T-cell (primary cell): Measurements from ENCODE around the gene SLC35G1. TPM values are rescaled to one million over a fixed set of nuclear protein-coding genes. Genes with fewer than 3 reads are reported as not detected.
A peak's percentile ranks its signal among the peaks of the same experiment; 100 is the strongest.

Source experiments
- ATAC-seq, 4 experiments: fragments of 200-7000 bp in 3 of 4; fragments of 150-1000 bp in 1 of 4; cut with Tn5 transposase; replicated peaks in 1 of 4; 1 replicate in 3 of 4; 2 replicates in 1 of 4; pipeline ENCODE4 v1.10.0; 2021; ENCODE audit warnings: moderate library complexity in 3 of 4, mild to moderate bottlenecking in 2 of 4, moderate number of reproducible peaks in 1 of 4
- CTCF ChIA-PET, 2 donors: fragments of 300-600 bp; sonication (Branson Sonifier 250); formaldehyde crosslinking; loops; one replicate each; lab custom pipeline; 2022; ENCODE audit warnings: antibody characterized with exemption in 2 of 2; lab: Charles Lee
- POLR2A ChIA-PET, 2 donors: fragments of 300-600 bp; sonication (Branson Sonifier 250); formaldehyde crosslinking; loops; one replicate each; lab custom pipeline; 2022; ENCODE audit warnings: antibody characterized with exemption in 2 of 2; lab: Charles Lee
- DNase-seq, 35 experiments: peaks; one replicate each; pipeline versions ENCODE4 v3.0.0 to v3.0.0-alpha.2; 2013 to 2023
- H3K27ac ChIP-seq: one replicate; pipeline ENCODE4 v1.5.1; 2013; ENCODE audit warnings: low read length
- H3K27me3 ChIP-seq, 2 experiments: replicated peaks in 1 of 2; 1 replicate in 1 of 2; 2 replicates in 1 of 2; pipeline versions ENCODE4 v1.6.1 to v1.7.0; 2013; ENCODE audit warnings: low read length in 1 of 2, mixed read lengths in 1 of 2; ENCODE audit not compliant: control insufficient read depth in 2 of 2, insufficient read depth in 2 of 2; ENCODE audit errors: extremely low read depth in 1 of 2
- H3K36me3 ChIP-seq, 2 donors: 1 replicate in 1 of 2; 2 replicates in 1 of 2; pipeline versions ENCODE4 v1.6.1 to v1.7.0; 2013; ENCODE audit warnings: low read length in 1 of 2; ENCODE audit not compliant: control insufficient read depth in 2 of 2, insufficient read depth in 1 of 2; ENCODE audit errors: extremely low read depth in 1 of 2
- H3K4me1 ChIP-seq, 2 experiments: 1 replicate in 1 of 2; 2 replicates in 1 of 2; pipeline versions ENCODE4 v1.6.1 to v1.7.0; 2013; ENCODE audit warnings: low read length in 2 of 2, mixed read lengths in 1 of 2; ENCODE audit not compliant: insufficient read depth in 2 of 2, control insufficient read depth in 1 of 2; ENCODE audit errors: extremely low read depth in 1 of 2
- H3K4me3 ChIP-seq, 2 donors: 1 replicate in 1 of 2; 2 replicates in 1 of 2; pipeline versions ENCODE4 v1.5.1 to v1.7.0; 2013; ENCODE audit warnings: mild to moderate bottlenecking in 2 of 2, low read length in 1 of 2, moderate library complexity in 1 of 2; ENCODE audit not compliant: control insufficient read depth in 1 of 2; ENCODE audit errors: extremely low read depth in 1 of 2
- H3K9me3 ChIP-seq: 2 replicates; pipeline ENCODE4 v1.7.0; 2013
- H3K27ac Mint-ChIP-seq, 2 donors: one replicate each; pipeline ENCODE4 v1.8.0; 2020 to 2021; ENCODE audit warnings: mild to moderate bottlenecking in 2 of 2, mixed read lengths in 2 of 2
- H3K27me3 Mint-ChIP-seq, 2 donors: one replicate each; pipeline ENCODE4 v1.8.0; 2021 to 2022; ENCODE audit warnings: mixed read lengths in 2 of 2
- H3K36me3 Mint-ChIP-seq: one replicate; pipeline ENCODE4 v1.8.0; 2021; ENCODE audit warnings: mixed read lengths
- H3K4me1 Mint-ChIP-seq, 3 donors: one replicate each; pipeline ENCODE4 v1.8.0; 2020 to 2022; ENCODE audit warnings: mixed read lengths in 3 of 3, mild to moderate bottlenecking in 1 of 3
- H3K4me3 Mint-ChIP-seq, 3 donors: one replicate each; pipeline ENCODE4 v1.8.0; 2020 to 2022; ENCODE audit warnings: mild to moderate bottlenecking in 3 of 3, mixed read lengths in 3 of 3, moderate library complexity in 3 of 3
- H3K9me3 Mint-ChIP-seq, 3 donors: one replicate each; pipeline ENCODE4 v1.8.0; 2020 to 2022; ENCODE audit warnings: mixed read lengths in 3 of 3
- WGBS: methylation state at CpG from one replicate; pipeline ENCODE4 v1.1.5; 2013; ENCODE audit warnings: missing lambda C conversion rate; ENCODE audit not compliant: insufficient coverage; 5-methylcytosine and 5-hydroxymethylcytosine counted together
- total RNA-seq, 35 experiments: library from RNA in 6 of 35; stranded (reverse) in 6 of 35; fragments of 120-200 nt in 1 of 35; gene quantifications; one replicate each; pipeline versions ENCODE4 v1.2.1 to v1.2.4 and lab custom pipeline; 2013 to 2026

Gene SLC35G1
- total RNA-seq, 5 donors from 2014 or later (not counting 1 experiment from before 2014, with no cell fraction given): 4.8 to 6.0 (median 5.3) TPM

- CTCF ChIA-PET: interaction anchor here in 1 of 2 donors (1.0 to 1.7 kb wide), 2 partner anchors 9 to 15 kb away, joined by 3 read pairs; no protein-coding TSS in a partner anchor
- peaks cover 19 to 24% (median 21%) of the 10 kb centered on the region in 3 donors for H3K4me1 Mint-ChIP-seq
- H3K4me3 Mint-ChIP-seq: peak overlapping the region in 1 of 3 donors; percentile 43
- Histone ChIP-seq H3K27ac (no peak overlapping the region), H3K4me3 (no peak overlapping the region), H3K36me3 (no peaks in the 10 kb centered on the region), H3K27me3 (no peaks in the 10 kb centered on the region), H3K4me1 (peaks cover 6 to 10% of the 10 kb centered on the region in 2 experiments), H3K9me3 (no peaks in the 10 kb centered on the region)
- POLR2A ChIA-PET: no interaction called here
- ATAC-seq (no peak), DNase-seq (no peak)
- H3K27me3 Mint-ChIP-seq: no peaks in the 10 kb centered on the region
- WGBS: 93% methylated on average over 5 of the region's 5 CpGs
- H3K27ac Mint-ChIP-seq: no peak overlapping the region
- no peaks in the 10 kb centered on the region for H3K9me3 Mint-ChIP-seq
- H3K36me3 Mint-ChIP-seq: peaks cover 29% of the 10 kb centered on the region
Observed at GRCh38 chr10:93904901-93905300, 11.1 kb downstream of the SLC35G1 start.

- H3K4me1 ChIP-seq: peaks cover 6 to 10% of the 10 kb centered on the region in 2 experiments
- Mint-ChIP-seq H3K4me3 (peak overlapping the region; percentile 17 to 46 (median 26)), H3K36me3 (peaks cover 24% of the 10 kb centered on the region), H3K9me3 (no peaks in the 10 kb centered on the region), H3K27ac (peak overlapping the region; percentile 75 to 80), H3K27me3 (no peaks in the 10 kb centered on the region), H3K4me1 (peaks cover 19 to 24% (median 21%) of the 10 kb centered on the region in 3 donors)
- H3K27me3 ChIP-seq: no peaks in the 10 kb centered on the region
- no peaks in the 10 kb centered on the region for H3K36me3 ChIP-seq
- DNase-seq (peak in 3 of 35 experiments; percentile 14 to 19 (median 19)), ATAC-seq (peak; percentile 40 to 77 (median 68))
- H3K9me3 ChIP-seq: no peaks in the 10 kb centered on the region
- peak overlapping the region in 1 of 2 donors; percentile 27 for H3K4me3 ChIP-seq
- POLR2A ChIA-PET: no interaction called here
- WGBS: 61% methylated on average over 5 of the region's 5 CpGs
- no peak overlapping the region for H3K27ac ChIP-seq
- CTCF ChIA-PET: interaction anchor here in 1 of 2 donors (0.6 to 1.7 kb wide), 2 partner anchors 9 to 14 kb away, joined by 3 read pairs; no protein-coding TSS in a partner anchor
Observed at GRCh38 chr10:93907059-93907458, 13.3 kb downstream of the SLC35G1 start.

GRCh38 chr10:93911866-93912265 lies 18.1 kb downstream of the SLC35G1 start:
- ATAC-seq: no peak
- H3K9me3 ChIP-seq: no peaks in the 10 kb centered on the region
- Mint-ChIP-seq H3K4me3 (no peak overlapping the region), H3K27me3 (no peaks in the 10 kb centered on the region), H3K9me3 (no peaks in the 10 kb centered on the region), H3K4me1 (peaks cover 6 to 11% (median 10%) of the 10 kb centered on the region in 3 donors), H3K36me3 (peaks cover 37% of the 10 kb centered on the region), H3K27ac (no peak overlapping the region)
- POLR2A ChIA-PET: no interaction called here
- H3K4me3 ChIP-seq: no peak overlapping the region
- H3K27ac ChIP-seq: no peak overlapping the region
- H3K4me1 ChIP-seq: peaks cover 2 to 6% of the 10 kb centered on the region in 2 experiments
- WGBS: no CpG with 5 or more reads among the region's 6 CpGs
- no peaks in the 10 kb centered on the region for H3K36me3 ChIP-seq
- CTCF ChIA-PET: interaction anchor here in 1 of 2 donors (0.6 kb wide), 1 partner anchor 74 kb away, joined by 5 read pairs; no protein-coding TSS in a partner anchor
- no peaks in the 10 kb centered on the region for H3K27me3 ChIP-seq
- no peak for DNase-seq

GRCh38 chr10:93912444-93912843 lies 18.7 kb downstream of the SLC35G1 start:
- Histone ChIP-seq H3K9me3 (no peaks in the 10 kb centered on the region), H3K4me1 (peaks cover 0 to under 1% of the 10 kb centered on the region in 2 experiments)
- no CpG with 5 or more reads among the region's 2 CpGs for WGBS

DNA sequence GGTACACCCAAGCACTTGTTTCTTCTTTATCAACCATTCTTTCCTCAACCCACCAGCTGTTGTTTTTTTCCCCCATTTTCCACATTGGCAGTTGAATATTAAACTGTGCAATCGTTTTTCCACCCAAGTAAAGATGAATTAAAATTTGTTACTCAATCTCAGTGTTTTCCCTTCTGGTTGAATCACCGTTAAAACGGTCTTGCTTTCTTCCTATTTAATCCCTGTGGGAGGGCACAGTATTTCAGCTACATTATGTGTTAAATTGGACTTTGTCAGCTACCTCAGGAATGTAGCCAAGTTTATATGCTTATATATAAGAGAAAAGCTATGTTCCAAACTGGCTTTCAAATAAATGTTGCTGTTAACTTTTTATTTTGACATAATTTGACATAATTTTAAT lies 19.9 kb downstream of the SLC35G1 start:
- DNase-seq (no peak), ATAC-seq (no peak)
- H3K27me3 Mint-ChIP-seq: no peaks in the 10 kb centered on the region
- no peaks in the 10 kb centered on the region for H3K9me3 Mint-ChIP-seq
- H3K36me3 ChIP-seq: no peaks in the 10 kb centered on the region
- H3K4me3 ChIP-seq: no peak overlapping the region
- H3K4me1 Mint-ChIP-seq: peaks cover 0 to 5% (median 0%) of the 10 kb centered on the region in 3 donors
- H3K36me3 Mint-ChIP-seq: peaks cover 21% of the 10 kb centered on the region
- no peaks in the 10 kb centered on the region for H3K27me3 ChIP-seq
- WGBS: no CpG with 5 or more reads among the region's 3 CpGs
- no peaks in the 10 kb centered on the region for H3K4me1 ChIP-seq
- H3K9me3 ChIP-seq: no peaks in the 10 kb centered on the region
- POLR2A ChIA-PET: no interaction called here
- H3K27ac Mint-ChIP-seq: no peak overlapping the region
- no peak overlapping the region for H3K27ac ChIP-seq
- no peak overlapping the region for H3K4me3 Mint-ChIP-seq
- CTCF ChIA-PET: interaction anchor here in 1 of 2 donors (0.7 kb wide), 1 partner anchor 9 kb away, joined by 3 read pairs; no protein-coding TSS in a partner anchor

More at GRCh38 chr10:93912444-93912843, 18.7 kb downstream of the SLC35G1 start:
- CTCF ChIA-PET: interaction anchor here in 1 of 2 donors (0.5 kb wide), 1 partner anchor 9 kb away, joined by 3 read pairs; no protein-coding TSS in a partner anchor
- peaks cover under 1 to 6% (median 4%) of the 10 kb centered on the region in 3 donors for H3K4me1 Mint-ChIP-seq
- H3K4me3 ChIP-seq: no peak overlapping the region
- H3K27ac Mint-ChIP-seq: no peak overlapping the region
- no peaks in the 10 kb centered on the region for H3K27me3 Mint-ChIP-seq
- H3K36me3 ChIP-seq: no peaks in the 10 kb centered on the region
- peaks cover 33% of the 10 kb centered on the region for H3K36me3 Mint-ChIP-seq
- POLR2A ChIA-PET: no interaction called here
- DNase-seq (no peak), ATAC-seq (no peak)
- no peaks in the 10 kb centered on the region for H3K27me3 ChIP-seq
- no peak overlapping the region for H3K4me3 Mint-ChIP-seq
- H3K27ac ChIP-seq: no peak overlapping the region
- H3K9me3 Mint-ChIP-seq: no peaks in the 10 kb centered on the region

- ATAC-seq (no peak), DNase-seq (no peak)
- Histone ChIP-seq H3K4me1 (no peaks in the 10 kb centered on the region), H3K9me3 (no peaks in the 10 kb centered on the region), H3K4me3 (no peak overlapping the region), H3K36me3 (no peaks in the 10 kb centered on the region), H3K27me3 (no peaks in the 10 kb centered on the region), H3K27ac (no peak overlapping the region)
- peaks cover 0 to 5% (median 0%) of the 10 kb centered on the region in 3 donors for H3K4me1 Mint-ChIP-seq
- ChIA-PET POLR2A (no interaction called here), CTCF (interaction anchor here in 1 of 2 donors (0.6 to 1.0 kb wide), 2 partner anchors 21 to 58 kb away, joined by 3 read pairs; no protein-coding TSS in a partner anchor)
- H3K27ac Mint-ChIP-seq: no peak overlapping the region
- no peaks in the 10 kb centered on the region for H3K9me3 Mint-ChIP-seq
- H3K4me3 Mint-ChIP-seq: no peak overlapping the region
- H3K27me3 Mint-ChIP-seq: no peaks in the 10 kb centered on the region
- 100% methylated on average over 1 of the region's 6 CpGs for WGBS
- H3K36me3 Mint-ChIP-seq: peaks cover 16% of the 10 kb centered on the region
Observed at GRCh38 chr10:93915598-93915997, 21.8 kb downstream of the SLC35G1 start.
